ENCODE results near the gene HOXC9. TPM values are rescaled to one million over a fixed set of nuclear protein-coding genes. Genes with fewer than 3 reads are reported as not detected.

Gene HOXC9
- total and polyA plus RNA-seq, 7 donors: 6.4 to 31.1 (median 11.3) TPM

GRCh38 chr12:54014377-54015017 is 14.5 kb downstream of the HOXC9 start:
- peak in 1 of 2 donors; percentile 70 for DNase-seq
- Histone ChIP-seq H3K9me3 (no peaks in the 10 kb centered on the region), H3K27ac (peak overlapping the region; percentile 99), H3K4me1 (peaks cover 29% of the 10 kb centered on the region), H3K4me3 (peak overlapping the region; percentile 64), H3K27me3 (ENCODE audit: insufficient read depth in 3 of 3, low read length in 2 of 3) (peaks cover 0 to 9% (median 1%) of the 10 kb centered on the region in 3 donors), H3K36me3 (ENCODE audit: insufficient read depth in 1 of 2, low read depth in 1 of 2) (no peaks in the 10 kb centered on the region)
- no peak for ATAC-seq
- 18 to 36% (median 29%) methylated on average over 35 to 36 of the region's 36 CpGs for WGBS, 3 donors
- no peak for TF ChIP-seq CTCF (IDR thresholded peaks at IDR 0.05)
- intact Hi-C loops (cut with DNase I): no loop called here

DNA sequence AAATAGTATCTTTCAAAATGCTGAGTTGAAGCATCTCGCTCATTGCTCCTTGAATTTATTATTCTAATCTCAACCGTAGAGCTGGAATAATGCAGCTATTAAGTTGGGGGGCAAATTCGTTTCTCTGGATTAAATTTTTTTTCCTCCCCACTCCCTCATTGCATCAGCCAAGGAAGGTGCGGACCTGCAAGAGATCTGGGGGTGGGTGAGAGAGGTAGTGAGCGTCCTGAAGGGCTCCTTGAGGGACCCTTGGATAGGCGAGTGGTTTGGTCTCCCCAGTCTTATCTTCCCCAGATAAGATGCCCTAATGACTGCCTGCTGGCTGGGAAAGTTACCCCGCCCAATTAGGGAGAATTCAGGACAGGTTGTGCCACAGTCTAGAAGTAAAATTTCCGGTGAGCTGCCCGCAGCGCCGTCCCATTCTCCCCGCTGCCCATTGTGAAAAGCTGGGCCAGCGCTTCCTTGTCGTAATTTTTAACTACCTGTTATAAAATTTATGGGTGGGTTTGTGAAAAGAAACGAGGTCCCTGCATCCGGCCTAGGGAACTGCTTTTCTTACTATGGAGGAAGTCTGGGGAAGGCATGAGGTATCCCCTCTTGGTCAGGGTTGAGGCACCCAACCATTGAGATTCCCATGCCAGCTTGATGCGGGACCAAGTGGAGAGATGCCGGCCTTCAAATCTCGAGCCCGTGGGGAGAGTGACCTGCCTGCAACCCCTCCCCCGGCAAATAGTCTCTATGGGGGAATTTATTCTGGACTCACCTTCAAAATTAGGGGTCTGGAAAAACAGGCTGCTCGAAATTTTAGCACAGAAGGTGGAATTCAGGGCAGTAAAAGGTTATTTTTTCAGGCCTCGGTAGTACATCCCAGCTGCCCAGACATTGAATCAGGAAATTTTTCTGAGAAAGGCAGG is 15.3 kb downstream of the HOXC9 start:
- DNase-seq (peak in 1 of 2 donors; percentile 10), ATAC-seq (no peak)
- 66 to 74% (median 68%) methylated on average over 23 of the region's 23 CpGs for WGBS, 3 donors
- TF ChIP-seq CTCF (IDR thresholded peaks at IDR 0.05): no peak
- H3K36me3 ChIP-seq (ENCODE audit: insufficient read depth in 1 of 2, low read depth in 1 of 2): no peaks in the 10 kb centered on the region
- peak overlapping the region; percentile 99 for H3K27ac ChIP-seq
- intact Hi-C loops (cut with DNase I): no loop called here
- no peaks in the 10 kb centered on the region for H3K9me3 ChIP-seq
- peak overlapping the region; percentile 64 for H3K4me3 ChIP-seq
- peaks cover 0 to 9% (median 1%) of the 10 kb centered on the region in 3 donors for H3K27me3 ChIP-seq (ENCODE audit: insufficient read depth in 3 of 3, low read length in 2 of 3)
- peaks cover 29% of the 10 kb centered on the region for H3K4me1 ChIP-seq

GRCh38 chr12:54016051-54016450 is 16.1 kb downstream of the HOXC9 start:
- no peak for TF ChIP-seq CTCF (IDR thresholded peaks at IDR 0.05)
- Histone ChIP-seq H3K27ac (peak overlapping the region; percentile 99), H3K4me1 (peaks cover 31% of the 10 kb centered on the region), H3K9me3 (no peaks in the 10 kb centered on the region), H3K27me3 (ENCODE audit: insufficient read depth in 3 of 3, low read length in 2 of 3) (peaks cover 0 to 9% (median 1%) of the 10 kb centered on the region in 3 donors), H3K4me3 (peak overlapping the region; percentile 77), H3K36me3 (ENCODE audit: insufficient read depth in 1 of 2, low read depth in 1 of 2) (no peaks in the 10 kb centered on the region)
- ATAC-seq (no peak), DNase-seq (peak in 1 of 2 donors; percentile 5)
- 45 to 50% (median 49%) methylated on average over 3 of the region's 3 CpGs for WGBS, 3 donors
- intact Hi-C loops (cut with DNase I): no loop called here

GRCh38 chr12:54016478-54016964 is 16.6 kb downstream of the HOXC9 start:
- intact Hi-C loops (cut with DNase I): no loop called here
- H3K27me3 ChIP-seq (ENCODE audit: insufficient read depth in 3 of 3, low read length in 2 of 3): peaks cover 0 to 9% (median 1%) of the 10 kb centered on the region in 3 donors
- DNase-seq (peak in 1 of 2 donors; percentile 51), ATAC-seq (no peak)
- 5 to 9% (median 7%) methylated on average over 25 of the region's 25 CpGs for WGBS, 3 donors
- no peaks in the 10 kb centered on the region for H3K36me3 ChIP-seq (ENCODE audit: insufficient read depth in 1 of 2, low read depth in 1 of 2)
- H3K4me1 ChIP-seq: peaks cover 33% of the 10 kb centered on the region
- peak overlapping the region; percentile 77 for H3K4me3 ChIP-seq
- peak overlapping the region; percentile 99 for H3K27ac ChIP-seq
- no peaks in the 10 kb centered on the region for H3K9me3 ChIP-seq
- no peak for TF ChIP-seq CTCF (IDR thresholded peaks at IDR 0.05)

All from psoas muscle (tissue), 8 donors.